ENCODE data around the gene SLC16A7.

- no peak for TF ChIP-seq CTCF (conservative IDR thresholded peaks at IDR 0.05)
- TF ChIP-seq EZH2 (IDR thresholded peaks at IDR 0.05; ENCODE audit: low read depth), result no peak
Observed at GRCh38 chr12:59812716-59813115, 216.9 kb downstream of the SLC16A7 start.
